HG03066 (cell line): ENCODE results near the gene SLC34A1.
"Not testable (repeated sequence)": the region's sequence is repeated elsewhere in the genome, so short reads cannot be mapped to it uniquely, and the experiment has no call there.

Source experiments
- ATAC-seq: cut with Tn5 transposase; IDR thresholded peaks from one replicate; pipeline ENCODE4 v1.9.1; 2021; ENCODE audit warnings: low read depth; ENCODE audit not compliant: unreplicated experiment

Gene SLC34A1

DNA sequence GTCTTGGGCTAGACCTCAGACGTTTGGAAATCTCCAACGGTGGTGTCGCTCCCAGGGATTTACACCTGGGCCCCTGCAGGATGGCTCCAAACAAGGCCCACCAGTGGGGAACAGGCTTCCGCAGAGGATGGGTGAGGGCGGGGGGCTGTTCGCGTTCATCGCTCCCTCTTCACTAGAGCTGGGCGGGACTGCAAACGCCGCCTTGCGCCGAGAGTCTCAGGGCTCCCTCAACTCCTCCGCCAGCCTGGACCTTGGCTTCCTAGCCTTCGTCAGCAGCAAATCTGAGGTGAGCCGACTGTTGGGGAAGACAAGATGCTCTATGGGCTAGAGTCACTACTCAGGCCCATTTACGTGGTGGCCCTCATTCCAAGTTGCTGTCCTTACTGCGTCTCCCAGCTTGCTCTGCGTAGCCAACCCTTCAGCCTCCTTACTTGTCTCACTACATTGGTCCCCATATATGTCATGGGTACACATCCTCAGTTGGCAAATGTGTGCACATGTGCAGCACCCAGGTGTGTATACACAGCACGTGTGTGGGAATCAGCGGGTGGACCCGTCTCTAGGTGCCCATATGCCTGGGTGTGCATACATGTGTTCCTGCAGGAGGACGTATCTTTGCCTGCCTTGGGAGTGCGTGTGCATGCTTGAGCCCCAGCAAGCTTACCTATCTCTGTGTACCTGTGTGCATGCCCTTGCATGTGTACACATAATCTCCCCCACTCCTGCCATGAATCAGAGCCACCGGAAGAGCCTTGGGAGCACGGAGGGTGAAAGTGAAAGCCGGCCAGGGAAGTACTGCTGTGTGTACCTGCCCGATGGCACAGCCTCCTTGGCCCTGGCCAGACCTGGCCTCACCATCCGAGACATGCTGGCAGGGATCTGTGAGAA, 16.0 kb upstream of the SLC34A1 start:
- no peak for ATAC-seq

GRCh38 chr5:177368869-177369644, 15.2 kb upstream of the SLC34A1 start:
- no peak for ATAC-seq

DNA sequence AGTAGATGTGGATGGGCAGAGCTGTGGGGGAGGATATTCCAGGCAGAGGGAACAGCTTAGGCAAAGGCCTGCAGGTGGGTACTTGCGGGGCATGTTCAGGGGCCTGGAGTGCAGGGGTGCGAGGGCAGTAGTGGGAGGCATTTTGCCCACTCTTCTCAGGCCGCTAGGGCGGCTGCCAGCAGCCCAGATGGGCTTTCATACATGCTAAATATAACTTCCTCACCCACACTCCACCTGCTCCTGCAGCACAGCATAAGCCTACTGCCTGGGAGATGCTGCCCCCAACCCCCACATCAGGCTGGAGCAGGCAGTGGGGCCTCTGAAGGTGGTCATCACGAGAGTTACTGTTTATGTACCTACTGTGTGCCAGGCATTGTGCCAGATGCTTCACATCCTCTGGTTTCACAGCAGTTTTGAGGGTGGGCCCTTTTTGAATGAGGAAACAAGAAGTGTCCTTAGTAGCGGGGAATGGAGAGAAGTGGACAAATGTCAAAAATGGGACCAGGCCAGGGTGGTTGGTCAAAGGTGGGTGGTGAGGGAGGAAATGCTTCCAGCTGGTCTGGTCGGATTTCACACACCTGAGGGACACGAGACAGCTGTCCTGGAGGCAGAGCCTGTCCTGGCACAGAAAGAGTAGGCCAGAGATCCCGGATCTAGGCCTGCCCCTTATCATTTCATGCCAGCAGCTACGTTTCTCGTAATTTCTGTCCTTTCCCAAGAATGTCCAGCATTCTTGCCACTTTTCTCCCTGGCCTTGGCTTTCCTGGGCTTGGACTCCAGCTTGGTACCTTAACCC, 14.4 kb upstream of the SLC34A1 start:
- no peak for ATAC-seq

- ATAC-seq = no peak
Measured at GRCh38 chr5:177370488-177371119, 13.6 kb upstream of the SLC34A1 start.

DNA sequence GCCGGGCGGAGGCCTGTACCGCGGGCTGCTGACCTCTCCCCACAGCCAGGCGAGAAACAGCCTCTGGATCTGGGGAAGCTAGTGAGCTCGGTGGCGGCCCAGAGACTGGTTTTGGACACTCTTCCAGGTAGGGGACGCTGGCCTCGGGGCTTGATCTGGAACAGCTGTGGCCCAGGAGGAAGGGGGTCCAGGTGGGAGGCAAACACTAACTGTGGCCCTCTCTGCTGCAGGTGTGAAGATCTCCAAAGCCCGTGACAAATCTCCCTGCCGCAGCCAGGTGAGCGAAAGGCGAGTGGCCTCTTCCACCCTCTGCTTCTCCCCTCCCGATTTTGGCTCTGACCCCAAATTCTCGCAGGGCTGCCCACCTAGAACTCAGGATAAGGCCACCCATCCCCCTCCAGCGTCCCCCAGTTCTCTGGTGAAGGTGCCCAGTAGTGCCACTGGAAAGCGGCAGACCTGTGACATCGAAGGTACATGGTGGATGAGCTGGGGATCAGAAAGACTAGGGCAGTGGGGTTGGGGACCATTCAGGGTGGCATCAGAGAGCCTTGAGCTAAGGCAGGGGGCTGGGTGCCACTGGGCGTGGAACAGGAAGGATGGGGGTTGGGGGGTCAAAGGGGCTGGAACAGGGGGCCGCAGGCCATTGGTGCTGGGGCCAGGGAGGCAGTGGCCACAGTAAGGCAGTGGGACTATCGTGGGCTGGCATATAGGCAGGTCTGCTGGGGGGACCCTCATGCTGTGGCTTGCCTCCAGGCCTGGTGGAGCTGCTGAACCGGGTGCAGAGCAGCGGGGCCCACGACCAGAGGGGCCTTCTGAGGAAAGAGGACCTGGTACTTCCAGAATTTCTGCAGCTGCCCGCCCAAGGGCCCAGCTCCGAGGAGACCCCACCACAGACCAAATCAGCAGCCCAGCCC, 12.9 kb upstream of the SLC34A1 start:
- ATAC-seq = no peak

- no peak for ATAC-seq
Measured at GRCh38 chr5:177372034-177372896, 12.0 kb upstream of the SLC34A1 start.

DNA sequence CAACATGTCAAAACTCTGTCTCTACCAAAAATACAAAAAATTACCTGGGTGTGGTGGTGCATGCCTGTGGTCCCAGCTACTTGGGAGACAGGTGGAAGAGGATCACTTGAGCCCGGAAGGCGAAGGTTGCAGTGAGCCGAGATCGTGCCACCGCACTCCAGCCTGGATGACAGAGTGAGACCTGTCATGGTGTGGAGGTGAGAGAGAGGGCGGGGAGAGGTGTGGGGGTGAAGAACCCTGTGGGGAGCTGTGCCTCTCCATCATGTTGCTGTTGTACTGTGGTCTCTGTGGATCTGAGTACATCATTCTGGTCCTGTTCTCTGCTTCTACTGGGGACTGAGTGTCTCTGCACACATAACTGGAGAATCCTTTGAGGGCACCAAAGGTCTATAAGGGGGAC, 11.3 kb upstream of the SLC34A1 start:
- no peak for ATAC-seq

DNA sequence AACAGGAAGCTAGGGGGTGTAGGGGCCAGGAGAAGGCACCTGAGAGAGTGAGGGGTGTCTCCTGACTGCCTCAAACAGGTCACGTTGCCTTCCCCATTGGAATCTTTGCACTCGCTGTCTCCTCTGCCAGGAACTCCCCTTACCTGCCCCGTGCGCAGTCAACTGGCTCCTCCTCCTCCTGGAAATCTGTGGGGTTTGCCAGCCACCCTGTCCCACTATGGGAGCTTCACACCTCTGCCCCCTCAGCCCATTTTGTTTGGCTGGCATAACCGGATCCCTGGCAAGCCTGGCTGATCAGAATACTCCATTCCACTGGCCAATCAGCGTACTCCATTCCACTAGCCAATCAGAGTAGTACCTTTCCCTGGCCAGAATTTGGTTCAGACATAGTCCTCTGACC, 10.4 kb upstream of the SLC34A1 start:
- ATAC-seq = no peak

DNA sequence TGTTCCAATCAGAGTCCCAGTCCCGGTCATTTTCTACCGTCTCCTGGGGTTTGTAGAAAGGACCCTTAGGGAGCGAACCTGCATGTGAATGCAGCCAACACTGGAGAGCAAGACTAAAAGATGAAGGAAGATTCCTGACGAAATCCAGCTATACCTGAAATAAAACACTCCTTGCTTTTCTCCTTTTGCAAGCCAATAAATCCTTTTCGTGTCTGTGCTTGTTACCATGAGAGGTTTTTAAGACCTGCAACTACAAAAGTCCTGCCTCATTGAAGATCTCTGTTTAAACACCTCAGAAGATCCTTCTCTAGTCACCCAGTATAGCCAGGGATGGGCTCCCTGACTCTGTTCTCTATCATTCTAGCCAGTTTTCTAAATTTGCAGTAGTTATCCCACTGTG, 10.0 kb upstream of the SLC34A1 start:
- ATAC-seq = no peak

GRCh38 chr5:177375516-177375915, 8.7 kb upstream of the SLC34A1 start:
- not testable (repeated sequence) for ATAC-seq

- no peak for ATAC-seq
Measured at GRCh38 chr5:177376107-177376506, 8.1 kb upstream of the SLC34A1 start.

DNA sequence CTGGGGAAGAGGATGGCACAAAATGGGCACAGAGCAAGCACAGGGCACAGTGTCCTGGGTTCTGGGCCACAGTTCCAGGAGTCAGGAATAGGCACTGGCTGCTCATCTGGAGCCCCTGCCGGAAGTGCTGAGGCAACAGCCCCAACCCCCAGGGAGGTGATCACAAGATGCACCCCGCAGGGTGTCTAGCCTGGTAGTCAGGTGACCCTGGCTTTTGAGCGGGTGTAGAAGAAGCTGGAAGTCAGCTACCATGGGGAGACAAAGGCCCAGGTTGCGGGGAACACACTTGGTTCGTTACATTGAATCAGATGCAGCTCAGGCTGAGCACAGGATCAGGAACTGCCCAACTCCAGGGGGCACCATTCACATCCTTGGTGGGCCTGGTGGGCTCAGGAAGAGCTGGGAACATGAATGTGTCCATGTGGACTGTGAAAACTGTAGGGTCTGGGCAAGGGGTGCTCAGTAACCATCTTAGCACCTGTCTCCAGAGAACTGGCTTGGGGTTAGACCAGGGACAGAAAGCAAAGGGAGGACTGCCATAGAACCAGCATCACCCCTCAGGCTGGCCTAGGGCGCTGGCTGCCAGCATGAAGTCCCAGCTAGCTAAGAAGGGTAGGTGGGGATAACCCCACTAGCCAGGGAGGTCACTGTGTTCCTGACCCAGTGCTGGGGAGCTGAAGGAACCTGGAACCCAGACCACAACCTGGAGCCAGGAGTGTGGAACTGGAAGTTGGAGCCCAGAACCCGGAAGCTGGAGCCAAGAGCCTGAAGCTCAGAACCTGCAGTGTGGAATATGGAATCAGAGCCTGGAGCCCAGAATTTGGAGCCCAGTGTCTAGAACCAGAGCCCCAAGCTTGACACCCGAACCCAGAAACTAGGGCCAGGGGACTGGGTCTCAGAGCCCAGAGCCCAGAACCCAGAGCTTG, 6.1 kb upstream of the SLC34A1 start:
- no peak for ATAC-seq

GRCh38 chr5:177378884-177379883, 5.0 kb upstream of the SLC34A1 start:
- ATAC-seq = no peak

DNA sequence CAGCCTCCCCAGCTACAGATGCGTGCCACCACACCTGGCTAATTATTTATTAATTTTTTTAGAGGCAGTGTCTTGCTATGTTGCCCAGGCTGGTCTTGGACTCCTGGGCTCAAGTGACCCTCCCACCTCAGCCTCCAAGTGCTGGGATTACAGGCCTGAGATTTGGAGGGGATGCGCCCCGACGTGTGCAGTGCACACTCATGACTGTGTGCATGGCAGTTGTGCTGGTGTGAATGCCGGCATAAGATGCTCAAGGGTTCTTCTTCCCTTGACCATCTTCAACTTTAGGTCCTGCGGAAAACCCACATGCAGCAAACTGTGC, 3.5 kb upstream of the SLC34A1 start:
- no peak for ATAC-seq

DNA sequence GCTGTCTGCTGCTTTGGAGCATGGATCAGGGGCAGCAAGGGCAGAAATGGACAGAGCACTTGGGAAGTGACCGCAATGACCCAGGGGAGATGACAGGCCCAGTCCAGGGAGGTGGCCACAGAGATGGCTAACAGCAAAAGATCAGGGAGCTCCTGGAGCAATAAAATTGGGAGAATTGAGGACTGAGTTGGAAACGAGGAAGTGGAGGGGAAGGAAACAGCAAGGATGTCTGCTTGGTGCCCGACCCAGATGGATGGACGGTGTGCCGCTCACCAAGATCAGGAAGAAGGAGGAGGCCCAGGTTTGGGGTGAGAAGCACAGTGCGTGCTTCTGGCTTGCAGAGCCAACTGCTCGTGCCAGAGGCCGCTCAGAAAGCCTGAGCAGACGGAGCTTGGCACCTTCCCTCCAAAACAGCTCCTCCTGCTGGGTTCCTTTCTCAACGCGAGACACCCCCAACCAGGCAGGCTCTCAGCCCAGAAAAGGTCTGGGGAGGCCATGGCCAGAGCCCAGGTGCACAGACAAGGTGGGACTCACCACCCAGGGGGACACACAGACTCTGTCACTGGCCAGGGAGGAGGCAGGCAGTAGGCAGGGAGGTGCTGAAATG, 1.7 kb upstream of the SLC34A1 start:
- ATAC-seq = no peak

DNA sequence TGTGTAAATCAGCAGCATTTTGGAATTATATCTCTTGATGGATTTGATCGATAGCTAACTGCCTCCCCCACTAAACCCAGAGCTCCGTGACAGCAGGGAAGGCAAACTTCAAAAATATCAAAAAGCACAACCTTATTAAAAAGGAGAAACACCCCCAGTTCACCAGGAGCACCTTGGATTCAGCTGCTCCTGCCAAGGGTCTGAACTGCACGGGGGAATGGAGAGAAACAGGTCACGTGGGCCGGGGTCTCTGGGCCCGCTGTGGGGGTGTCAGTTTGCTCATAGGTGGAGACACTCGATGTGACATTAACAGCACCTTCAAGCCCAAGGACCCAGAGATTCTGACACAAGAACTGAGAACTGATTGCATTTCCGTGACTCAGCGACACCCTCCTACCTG, 1.1 kb upstream of the SLC34A1 start:
- ATAC-seq = no peak
